ENCODE results near the gene PPME1.

DNA sequence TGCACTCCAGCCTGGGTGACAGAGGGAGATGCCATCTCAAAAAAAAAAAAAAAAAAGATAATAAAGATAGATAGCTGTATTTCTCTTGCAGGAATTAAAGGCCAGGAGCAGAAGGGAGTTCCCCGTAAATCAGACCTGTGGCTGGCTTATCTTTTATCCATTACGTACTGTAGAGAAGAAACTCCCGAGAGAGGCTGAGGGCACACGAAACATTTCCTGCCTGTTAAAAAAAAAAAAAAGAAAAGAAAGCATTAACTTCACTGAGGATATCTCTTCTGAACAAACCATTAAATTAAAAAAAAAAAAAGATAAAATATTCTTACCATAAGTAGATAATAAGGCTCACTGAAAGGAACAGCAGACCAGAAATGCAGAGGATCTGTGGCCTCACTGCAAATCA, 117.8 kb downstream of the PPME1 start:
- TF ChIP-seq POLR2A (IDR thresholded peaks at IDR 0.05) (no peak), POLR2AphosphoS5 (IDR thresholded peaks at IDR 0.05) (no peak)
- TF ChIP-seq, protein P1, sequence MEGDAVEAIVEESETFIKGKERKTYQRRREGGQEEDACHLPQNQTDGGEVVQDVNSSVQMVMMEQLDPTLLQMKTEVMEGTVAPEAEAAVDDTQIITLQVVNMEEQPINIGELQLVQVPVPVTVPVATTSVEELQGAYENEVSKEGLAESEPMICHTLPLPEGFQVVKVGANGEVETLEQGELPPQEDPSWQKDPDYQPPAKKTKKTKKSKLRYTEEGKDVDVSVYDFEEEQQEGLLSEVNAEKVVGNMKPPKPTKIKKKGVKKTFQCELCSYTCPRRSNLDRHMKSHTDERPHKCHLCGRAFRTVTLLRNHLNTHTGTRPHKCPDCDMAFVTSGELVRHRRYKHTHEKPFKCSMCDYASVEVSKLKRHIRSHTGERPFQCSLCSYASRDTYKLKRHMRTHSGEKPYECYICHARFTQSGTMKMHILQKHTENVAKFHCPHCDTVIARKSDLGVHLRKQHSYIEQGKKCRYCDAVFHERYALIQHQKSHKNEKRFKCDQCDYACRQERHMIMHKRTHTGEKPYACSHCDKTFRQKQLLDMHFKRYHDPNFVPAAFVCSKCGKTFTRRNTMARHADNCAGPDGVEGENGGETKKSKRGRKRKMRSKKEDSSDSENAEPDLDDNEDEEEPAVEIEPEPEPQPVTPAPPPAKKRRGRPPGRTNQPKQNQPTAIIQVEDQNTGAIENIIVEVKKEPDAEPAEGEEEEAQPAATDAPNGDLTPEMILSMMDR (IDR thresholded peaks at IDR 0.05) = no peak

Data from upper lobe of left lung (tissue), 4 donors.